Body of pancreas (tissue), 4 donors: ENCODE measurements around the gene FCHO1.

Experiments
- CTCF ChIP-seq, 7 experiments: fragments of 450-650 bp in 4 of 7; fragments of 200-600 bp in 3 of 7; sonication (generic) in 3 of 7; IDR thresholded peaks; one replicate each; pipeline ENCODE4 v1.5.1; 2016 to 2019; ENCODE audit warnings: antibody characterized with exemption in 7 of 7
- POLR2A ChIP-seq, 3 donors: fragments of 450-650 bp; IDR thresholded peaks; one replicate each; pipeline ENCODE4 v1.6.1; 2016; ENCODE audit warnings: antibody characterized with exemption in 3 of 3, mild to moderate bottlenecking in 2 of 3

- TF ChIP-seq CTCF (IDR thresholded peaks at IDR 0.05) (no peak), POLR2A (IDR thresholded peaks at IDR 0.05) (peak; percentile 49 to 75 (median 67))
Observed at GRCh38 chr19:17718947-17719711, 32.1 kb upstream of the FCHO1 start, which contains the start of gene MAP1S.
